CD4-positive, alpha-beta T cell treated with Interferon alpha-2 for 1 hour (primary cell): ENCODE results near the gene GALNT9.
"Not testable (repeated sequence)": the region's sequence is repeated elsewhere in the genome, so short reads cannot be mapped to it uniquely, and the experiment has no call there.

ENCODE experiments used
- DNase-seq, 2 donors: peaks; one replicate each; pipeline ENCODE4 v3.0.0-alpha.2; 2020 to 2022

Gene GALNT9

GRCh38 chr12:132311201-132311915, 18.0 kb downstream of the GALNT9 start:
- DNase-seq = no peak

- DNase-seq = no peak
Measured at GRCh38 chr12:132310181-132311040, 19.0 kb downstream of the GALNT9 start.

- no peak for DNase-seq
Measured at GRCh38 chr12:132309596-132310086, 19.7 kb downstream of the GALNT9 start.

GRCh38 chr12:132308853-132309595, 20.4 kb downstream of the GALNT9 start:
- no peak for DNase-seq

- no peak for DNase-seq
Measured at GRCh38 chr12:132307976-132308852, 21.2 kb downstream of the GALNT9 start.

- no peak for DNase-seq
Measured at GRCh38 chr12:132306885-132307191, 22.6 kb downstream of the GALNT9 start.

- no peak for DNase-seq
Measured at GRCh38 chr12:132305991-132306884, 23.2 kb downstream of the GALNT9 start.

GRCh38 chr12:132305560-132305966, 23.8 kb downstream of the GALNT9 start:
- no peak for DNase-seq

- DNase-seq = not testable (repeated sequence)
Measured at GRCh38 chr12:132304866-132305265, 24.5 kb downstream of the GALNT9 start.

GRCh38 chr12:132303853-132304373, 25.5 kb downstream of the GALNT9 start:
- not testable (repeated sequence) for DNase-seq

GRCh38 chr12:132302466-132303358, 26.7 kb downstream of the GALNT9 start:
- no peak for DNase-seq

- DNase-seq = no peak
Measured at GRCh38 chr12:132300789-132301722, 28.3 kb downstream of the GALNT9 start.

GRCh38 chr12:132296063-132296462, 33.3 kb downstream of the GALNT9 start:
- DNase-seq = no peak

- DNase-seq = not testable (repeated sequence)
Measured at GRCh38 chr12:132295561-132295960, 33.8 kb downstream of the GALNT9 start.

- DNase-seq = no peak
Measured at GRCh38 chr12:132295101-132295526, 34.3 kb downstream of the GALNT9 start.

GRCh38 chr12:132294121-132295034, 35.0 kb downstream of the GALNT9 start:
- no peak for DNase-seq
